ENCODE measurements around the gene UGT1A4. TPM values are rescaled to one million over a fixed set of nuclear protein-coding genes. Genes with fewer than 3 reads are reported as not detected.

Gene UGT1A4
- total RNA-seq, 2 donors from 2014 or later, result not detected

GRCh38 chr2:233801357-233802131 is 83.0 kb downstream of the UGT1A4 start:
- H3K36me3 ChIP-seq, result no peaks in the 10 kb centered on the region
- H3K4me3 ChIP-seq, result no peak overlapping the region
- WGBS, result 81% methylated on average over 9 of the region's 9 CpGs
- TF ChIP-seq POLR2AphosphoS5 (IDR thresholded peaks at IDR 0.05) (no peak), POLR2A (IDR thresholded peaks at IDR 0.05) (no peak), CTCF (IDR thresholded peaks at IDR 0.05) (no peak)
- intact Hi-C loops (cut with DNase I), result no loop called here
- no peaks in the 10 kb centered on the region for H3K4me1 ChIP-seq (replicated peaks)
- H3K27ac ChIP-seq, result no peak overlapping the region
- no peaks in the 10 kb centered on the region for H3K27me3 ChIP-seq (replicated peaks; ENCODE audit: insufficient read depth)
- DNase-seq (ENCODE audit: low spot score), result no peak
- no peaks in the 10 kb centered on the region for H3K9me3 ChIP-seq

- Histone ChIP-seq H3K4me1 (replicated peaks) (no peaks in the 10 kb centered on the region), H3K9me3 (no peaks in the 10 kb centered on the region), H3K27ac (no peak overlapping the region), H3K36me3 (no peaks in the 10 kb centered on the region), H3K27me3 (replicated peaks; ENCODE audit: insufficient read depth) (no peaks in the 10 kb centered on the region), H3K4me3 (no peak overlapping the region)
- intact Hi-C loops (cut with DNase I), result no loop called here
- DNase-seq (ENCODE audit: low spot score), result no peak
- WGBS, result 78% methylated on average over 3 of the region's 3 CpGs
- no peak for TF ChIP-seq CTCF (IDR thresholded peaks at IDR 0.05)
- TF ChIP-seq POLR2AphosphoS5 (IDR thresholded peaks at IDR 0.05), result no peak
- TF ChIP-seq POLR2A (IDR thresholded peaks at IDR 0.05), result no peak
Observed at GRCh38 chr2:233802132-233802815, 83.7 kb downstream of the UGT1A4 start.

- no peaks in the 10 kb centered on the region for H3K9me3 ChIP-seq
- intact Hi-C loops (cut with DNase I), result no loop called here
- DNase-seq (ENCODE audit: low spot score), result no peak
- TF ChIP-seq CTCF (IDR thresholded peaks at IDR 0.05) (no peak), POLR2A (IDR thresholded peaks at IDR 0.05) (no peak), POLR2AphosphoS5 (IDR thresholded peaks at IDR 0.05) (no peak)
- WGBS, result 85% methylated on average over 2 of the region's 2 CpGs
- H3K27ac ChIP-seq, result no peak overlapping the region
- H3K36me3 ChIP-seq, result no peaks in the 10 kb centered on the region
- no peaks in the 10 kb centered on the region for H3K4me1 ChIP-seq (replicated peaks)
- no peak overlapping the region for H3K4me3 ChIP-seq
- no peaks in the 10 kb centered on the region for H3K27me3 ChIP-seq (replicated peaks; ENCODE audit: insufficient read depth)
Observed at GRCh38 chr2:233803292-233803911, 84.9 kb downstream of the UGT1A4 start.

- Histone ChIP-seq H3K36me3 (no peaks in the 10 kb centered on the region), H3K4me3 (no peak overlapping the region), H3K4me1 (replicated peaks) (no peaks in the 10 kb centered on the region), H3K27me3 (replicated peaks; ENCODE audit: insufficient read depth) (no peaks in the 10 kb centered on the region), H3K27ac (no peak overlapping the region), H3K9me3 (no peaks in the 10 kb centered on the region)
- intact Hi-C loops (cut with DNase I), result no loop called here
- DNase-seq (ENCODE audit: low spot score), result no peak
- TF ChIP-seq CTCF (IDR thresholded peaks at IDR 0.05) (no peak), POLR2AphosphoS5 (IDR thresholded peaks at IDR 0.05) (no peak), POLR2A (IDR thresholded peaks at IDR 0.05) (no peak)
- 80% methylated on average over 8 of the region's 8 CpGs for WGBS
Observed at GRCh38 chr2:233803994-233804393, 85.5 kb downstream of the UGT1A4 start.
